HS-5 (cell line): Measurements from ENCODE around the gene CCDC88B.
A peak's percentile ranks its signal among the peaks of the same experiment; 100 is the strongest.

Experiments
- DNase-seq: peaks from one replicate; pipeline ENCODE4 v3.0.0-alpha.2; 2012; ENCODE audit warnings: low read depth

Gene CCDC88B

DNA sequence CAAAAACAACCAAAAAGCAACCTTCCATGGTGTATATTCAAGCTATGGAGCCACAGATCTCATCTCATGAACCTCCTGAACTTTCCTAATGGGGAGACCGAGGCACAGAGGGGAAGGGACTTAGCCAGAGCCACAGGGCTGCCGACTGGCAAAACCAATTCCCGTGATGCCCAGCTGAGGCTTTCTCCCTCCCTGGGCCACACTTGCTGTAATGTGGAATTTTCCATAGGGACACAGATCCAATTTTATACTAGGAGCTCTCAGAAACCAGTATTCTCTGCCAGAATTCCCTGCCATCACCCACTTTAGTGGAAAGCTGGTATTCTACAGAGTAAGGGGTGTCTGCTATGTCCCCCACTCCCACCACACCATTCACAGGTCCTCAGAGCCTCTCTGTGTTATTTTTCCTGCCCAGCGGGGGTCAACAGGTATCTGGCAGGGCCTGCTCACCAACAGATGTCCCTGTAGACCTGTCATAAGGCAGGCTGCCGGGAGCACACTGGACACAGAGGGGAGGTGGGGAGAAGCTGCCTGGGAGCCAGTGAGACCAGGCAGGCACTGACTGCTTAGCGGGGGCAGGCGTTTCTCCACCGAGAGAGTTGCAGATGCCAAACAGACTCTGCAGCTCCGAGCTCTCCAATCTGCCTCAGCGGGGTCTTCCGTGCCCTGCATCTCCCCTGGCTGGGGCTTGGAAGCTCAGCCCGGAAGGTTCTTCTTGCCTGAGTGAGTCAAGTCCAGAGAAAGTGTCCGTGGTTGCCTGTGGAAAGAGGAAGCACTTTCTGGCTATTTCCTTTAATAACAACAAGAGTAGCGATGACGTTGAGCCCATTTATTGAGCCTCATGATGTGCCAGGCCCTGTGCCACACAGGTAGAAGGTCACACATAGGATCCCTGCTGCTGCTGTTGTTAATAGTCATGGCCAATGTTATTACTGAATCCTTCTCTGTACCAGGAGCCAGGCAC lies 45.3 kb downstream of the CCDC88B start:
- DNase-seq = no peak

DNA sequence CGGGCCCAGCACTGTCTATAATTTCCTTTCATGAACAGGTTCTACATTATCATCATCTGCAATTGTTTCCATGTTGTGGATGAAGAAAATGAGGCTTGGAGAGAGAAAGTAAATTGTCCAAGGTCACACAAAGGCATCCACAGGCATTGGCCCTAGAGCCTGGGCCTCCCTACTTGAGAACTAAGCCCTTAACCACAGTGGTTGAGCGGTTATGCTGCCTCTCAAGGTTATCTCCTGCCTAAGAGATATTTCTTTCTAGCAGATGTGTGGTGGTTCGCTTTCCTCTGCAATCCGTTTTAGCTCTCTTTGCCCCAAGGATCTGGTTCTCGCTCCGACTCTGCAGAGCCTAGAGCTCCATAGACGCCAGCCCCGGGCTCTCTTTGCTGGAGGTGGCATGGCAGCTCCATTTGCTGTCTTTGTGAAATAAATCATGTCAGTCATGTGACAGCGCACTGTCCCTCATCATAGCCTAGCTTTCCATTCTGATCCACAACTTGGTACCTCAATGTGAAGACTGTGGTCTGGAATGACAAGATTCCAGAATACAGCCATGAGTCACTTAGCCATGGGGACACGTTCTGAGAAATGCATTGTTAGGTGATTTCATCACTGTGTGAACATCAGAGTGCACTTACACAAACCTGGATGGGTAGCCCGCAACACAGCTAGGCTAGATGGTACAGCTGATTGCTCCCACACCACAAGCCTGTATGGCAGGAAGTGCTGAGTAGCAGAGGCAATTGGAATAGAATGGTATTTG lies 46.1 kb downstream of the CCDC88B start:
- peak; percentile 22 for DNase-seq

- DNase-seq = no peak
These were observed 47.9 kb downstream of the CCDC88B start for GRCh38 chr11:64387916-64388315.

DNA sequence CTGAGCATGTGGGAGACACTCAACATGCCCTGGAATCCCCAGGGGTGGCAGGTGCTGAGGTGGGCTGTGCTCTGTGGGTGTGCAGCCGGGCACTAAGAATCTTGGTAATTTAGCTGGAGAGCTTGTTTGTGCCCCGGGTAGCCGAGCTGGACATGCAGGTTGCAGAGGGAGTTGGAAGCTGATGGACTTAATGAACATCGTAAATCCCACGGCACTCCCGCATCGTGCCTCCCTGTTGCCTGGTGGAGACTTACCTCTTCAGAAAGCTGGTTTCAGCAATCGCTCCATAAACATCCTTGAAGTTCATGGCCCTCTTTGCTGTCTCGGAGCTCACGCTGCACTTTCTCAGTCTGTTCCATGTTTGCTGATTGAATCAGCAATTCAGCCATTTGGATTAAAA lies 48.9 kb downstream of the CCDC88B start:
- DNase-seq = no peak

DNA sequence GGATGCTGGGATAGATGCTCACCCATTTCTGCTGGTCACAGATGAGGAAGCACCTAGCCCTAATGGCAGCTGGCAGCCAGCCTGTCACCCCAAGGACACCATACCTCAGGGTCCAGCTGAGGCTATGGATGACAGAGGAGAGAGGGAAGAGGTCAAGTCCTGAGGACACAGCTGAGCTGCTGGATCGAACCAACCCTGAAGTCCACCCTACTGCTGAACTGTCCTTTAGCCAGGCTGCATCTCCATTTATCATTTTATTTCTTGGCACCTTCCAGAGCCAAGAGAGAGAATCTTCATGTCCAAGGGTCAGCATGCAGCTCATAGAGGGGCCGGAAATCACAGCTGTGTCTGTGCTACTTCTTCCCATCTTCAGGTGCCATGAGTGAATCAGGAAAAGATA lies 49.8 kb downstream of the CCDC88B start:
- DNase-seq = no peak

- DNase-seq = no peak
These were observed 50.6 kb downstream of the CCDC88B start for GRCh38 chr11:64390558-64390957.

DNA sequence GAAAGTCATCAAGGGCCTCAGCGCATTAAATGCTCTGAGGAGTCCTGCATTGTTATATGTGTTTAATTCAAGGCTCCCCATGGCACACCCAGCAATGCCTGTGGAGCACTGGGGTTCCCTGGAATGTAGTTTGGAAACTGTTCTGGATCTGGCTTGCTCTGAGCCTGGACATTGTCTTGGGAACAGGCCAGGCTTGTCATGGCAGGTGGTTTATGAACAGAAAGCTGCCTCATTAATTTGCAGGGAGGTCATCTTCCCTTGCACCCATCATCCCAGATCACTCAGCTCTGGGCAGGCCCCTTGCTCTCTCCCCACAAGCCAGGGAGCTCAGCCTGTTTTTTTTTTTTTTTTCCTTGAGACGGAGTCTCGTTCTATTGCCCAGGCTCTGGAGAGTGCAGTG lies 51.8 kb downstream of the CCDC88B start:
- DNase-seq = no peak

- no peak for DNase-seq
These were observed 55.6 kb downstream of the CCDC88B start for GRCh38 chr11:64395545-64396078.

DNA sequence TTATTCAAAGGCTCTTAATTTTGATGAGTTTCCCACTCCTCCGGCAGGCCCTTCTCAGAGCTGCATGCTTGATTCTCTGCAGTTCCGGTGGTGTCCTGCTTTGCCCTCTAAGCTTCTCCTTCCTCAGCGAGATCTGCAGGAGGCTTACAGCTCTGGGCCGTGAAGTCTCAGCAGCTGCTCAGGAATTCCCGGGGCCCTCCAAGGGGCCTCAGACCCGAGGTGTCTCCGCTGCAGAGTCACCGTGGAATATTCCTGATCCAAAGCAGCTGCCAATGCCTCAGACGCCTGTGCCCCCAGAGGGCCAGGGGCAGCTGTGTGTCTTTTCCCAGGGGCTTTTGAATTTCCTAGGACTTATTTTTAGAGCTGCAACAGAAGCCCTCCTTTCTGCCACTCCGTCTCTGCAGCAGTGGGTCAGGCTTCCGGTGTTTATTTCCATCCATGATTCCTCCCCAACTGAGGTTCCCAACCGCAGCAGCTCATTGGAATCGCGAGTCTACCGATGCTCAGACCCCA lies 56.1 kb downstream of the CCDC88B start:
- DNase-seq = no peak

- DNase-seq = peak; percentile 26
These were observed 60.1 kb downstream of the CCDC88B start for GRCh38 chr11:64400102-64400501.

DNA sequence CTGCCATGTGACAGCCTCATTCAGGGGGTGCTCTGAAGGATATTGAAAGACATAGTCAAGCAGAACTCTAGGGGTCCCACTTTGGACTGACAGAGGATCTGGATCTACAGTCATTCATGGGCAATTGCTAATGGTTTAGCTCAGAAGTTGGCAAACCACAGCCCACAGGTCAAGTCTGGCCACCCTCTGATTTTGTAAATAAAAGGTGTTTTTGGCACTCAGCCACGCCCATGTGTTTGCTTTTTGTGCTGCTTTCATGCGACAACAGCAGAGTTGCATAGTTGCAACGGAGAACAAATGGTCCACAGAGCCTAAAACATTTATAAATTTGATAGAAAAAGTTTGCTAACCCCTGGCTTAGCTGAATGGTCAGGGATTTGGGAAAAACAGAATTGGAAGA lies 60.7 kb downstream of the CCDC88B start:
- no peak for DNase-seq

DNA sequence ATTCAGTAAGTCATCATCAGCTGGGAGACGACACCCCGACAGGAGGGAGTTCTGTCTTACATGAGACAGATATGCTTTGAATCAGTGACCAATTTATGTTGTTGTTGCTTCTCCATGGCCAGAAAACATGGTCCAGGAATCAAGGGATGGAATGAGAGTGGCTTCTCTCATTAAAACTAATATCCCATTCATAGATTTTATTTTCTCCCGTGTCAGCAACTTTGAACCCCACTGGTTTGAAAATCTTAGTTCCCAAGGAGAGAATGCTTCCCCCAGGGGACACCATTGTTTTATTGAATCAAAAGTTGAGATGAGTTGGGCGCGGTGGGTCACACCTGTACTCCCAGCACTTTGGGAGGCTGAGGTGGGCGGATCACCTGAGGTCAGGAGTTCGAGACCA lies 61.8 kb downstream of the CCDC88B start:
- no peak for DNase-seq

GRCh38 chr11:64403106-64403505 lies 63.1 kb downstream of the CCDC88B start:
- DNase-seq = no peak

GRCh38 chr11:64406221-64406946 lies 66.4 kb downstream of the CCDC88B start:
- no peak for DNase-seq
